NK-92 (cell line): Measurements from ENCODE around the gene PREPL.
"Not testable (repeated sequence)": the region's sequence is repeated elsewhere in the genome, so short reads cannot be mapped to it uniquely, and the experiment has no call there.

ENCODE experiments used
- DNase-seq: peaks from one replicate; lab custom pipeline; 2025; ENCODE audit not compliant: unreplicated experiment; lab: John Stamatoyannopoulos, UW

Gene PREPL

GRCh38 chr2:44349506-44349905 is 11.8 kb downstream of the PREPL start:
- DNase-seq, result no peak

- DNase-seq, result no peak
These were observed 12.9 kb downstream of the PREPL start for GRCh38 chr2:44348400-44348799.

- DNase-seq, result no peak
These were observed 13.8 kb downstream of the PREPL start for GRCh38 chr2:44347526-44347925.

- DNase-seq, result no peak
These were observed 18.4 kb downstream of the PREPL start for GRCh38 chr2:44342854-44343253.

GRCh38 chr2:44335806-44336538 is 25.3 kb downstream of the PREPL start:
- no peak for DNase-seq

GRCh38 chr2:44333994-44334393 is 27.3 kb downstream of the PREPL start:
- no peak for DNase-seq

GRCh38 chr2:44330801-44331200 is 30.5 kb downstream of the PREPL start:
- DNase-seq, result no peak

GRCh38 chr2:44329343-44329742 is 32.0 kb downstream of the PREPL start:
- DNase-seq, result no peak

- DNase-seq, result no peak
These were observed 32.5 kb downstream of the PREPL start for GRCh38 chr2:44328750-44329149.

GRCh38 chr2:44326548-44327264 is 34.6 kb downstream of the PREPL start:
- DNase-seq, result no peak

GRCh38 chr2:44325897-44326296 is 35.4 kb downstream of the PREPL start:
- DNase-seq, result no peak

GRCh38 chr2:44324971-44325426 is 36.3 kb downstream of the PREPL start:
- DNase-seq, result no peak

- no peak for DNase-seq
These were observed 39.9 kb downstream of the PREPL start for GRCh38 chr2:44321360-44321759.

- no peak for DNase-seq
These were observed 40.5 kb downstream of the PREPL start for GRCh38 chr2:44320832-44321231.

GRCh38 chr2:44315945-44316344 is 45.3 kb downstream of the PREPL start:
- DNase-seq, result no peak

- no peak for DNase-seq
These were observed 46.9 kb downstream of the PREPL start for GRCh38 chr2:44314362-44314761.

- no peak for DNase-seq
These were observed 51.0 kb downstream of the PREPL start for GRCh38 chr2:44310287-44310686.

GRCh38 chr2:44305882-44306281 is 55.4 kb downstream of the PREPL start:
- no peak for DNase-seq

- no peak for DNase-seq
These were observed 57.0 kb downstream of the PREPL start for GRCh38 chr2:44304258-44304657.

GRCh38 chr2:44303766-44304165 is 57.5 kb downstream of the PREPL start:
- not testable (repeated sequence) for DNase-seq

GRCh38 chr2:44301111-44301510 is 60.2 kb downstream of the PREPL start:
- DNase-seq, result no peak

GRCh38 chr2:44299635-44300034 is 61.7 kb downstream of the PREPL start:
- DNase-seq, result no peak
